ENCODE results near the gene RNF222.
"Not testable (repeated sequence)": the region's sequence is repeated elsewhere in the genome, so short reads cannot be mapped to it uniquely, and the experiment has no call there.

RNF222 gene

DNA sequence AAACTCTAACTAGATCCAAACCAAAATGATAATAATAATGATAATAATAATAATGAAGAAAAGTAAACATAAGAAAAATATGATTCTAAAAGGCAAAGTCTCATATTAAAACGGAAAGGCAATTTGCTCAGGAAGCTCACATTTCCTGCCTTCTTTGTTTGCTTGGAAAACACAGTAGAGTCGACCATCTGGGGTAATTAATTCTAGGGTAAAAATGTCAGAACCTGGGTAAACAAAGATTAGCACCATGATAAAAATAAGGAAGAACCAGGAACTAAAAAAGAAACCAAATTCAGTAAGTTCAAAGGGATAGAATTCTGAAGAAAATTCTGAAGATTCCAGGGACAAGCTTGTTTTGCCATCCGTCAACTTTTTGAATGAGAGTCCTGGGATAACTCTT is 37.4 kb downstream of the RNF222 start:
- no peak for DNase-seq (ENCODE audit: low read depth)
- no peak overlapping the region for H3K4me3 ChIP-seq (ENCODE audit: low read length)
- TF ChIP-seq, protein P1, sequence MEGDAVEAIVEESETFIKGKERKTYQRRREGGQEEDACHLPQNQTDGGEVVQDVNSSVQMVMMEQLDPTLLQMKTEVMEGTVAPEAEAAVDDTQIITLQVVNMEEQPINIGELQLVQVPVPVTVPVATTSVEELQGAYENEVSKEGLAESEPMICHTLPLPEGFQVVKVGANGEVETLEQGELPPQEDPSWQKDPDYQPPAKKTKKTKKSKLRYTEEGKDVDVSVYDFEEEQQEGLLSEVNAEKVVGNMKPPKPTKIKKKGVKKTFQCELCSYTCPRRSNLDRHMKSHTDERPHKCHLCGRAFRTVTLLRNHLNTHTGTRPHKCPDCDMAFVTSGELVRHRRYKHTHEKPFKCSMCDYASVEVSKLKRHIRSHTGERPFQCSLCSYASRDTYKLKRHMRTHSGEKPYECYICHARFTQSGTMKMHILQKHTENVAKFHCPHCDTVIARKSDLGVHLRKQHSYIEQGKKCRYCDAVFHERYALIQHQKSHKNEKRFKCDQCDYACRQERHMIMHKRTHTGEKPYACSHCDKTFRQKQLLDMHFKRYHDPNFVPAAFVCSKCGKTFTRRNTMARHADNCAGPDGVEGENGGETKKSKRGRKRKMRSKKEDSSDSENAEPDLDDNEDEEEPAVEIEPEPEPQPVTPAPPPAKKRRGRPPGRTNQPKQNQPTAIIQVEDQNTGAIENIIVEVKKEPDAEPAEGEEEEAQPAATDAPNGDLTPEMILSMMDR (conservative IDR thresholded peaks at IDR 0.05; ENCODE audit: low read length) = no peak

DNA sequence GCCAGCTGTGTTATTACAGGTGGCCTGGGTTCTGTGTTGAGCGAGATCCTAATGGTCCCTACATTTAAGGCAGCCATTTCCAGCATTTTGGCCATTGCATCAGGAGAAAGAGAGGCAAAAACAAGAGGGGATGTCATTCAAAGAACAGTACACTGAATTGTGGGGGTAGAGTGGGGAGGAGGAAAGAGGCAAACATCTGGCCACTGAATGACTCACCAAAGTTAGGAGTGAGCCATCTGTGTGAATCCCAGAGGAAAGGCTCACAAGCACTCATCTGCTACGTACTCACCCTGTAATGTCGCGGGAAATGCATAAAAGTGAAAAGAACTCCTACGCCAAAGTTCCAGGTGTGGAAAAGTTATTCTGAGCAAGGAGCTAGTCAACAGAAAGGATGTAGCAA is 37.9 kb downstream of the RNF222 start:
- H3K4me3 ChIP-seq (ENCODE audit: low read length) = no peak overlapping the region
- DNase-seq (ENCODE audit: low read depth) = peak; percentile 84
- TF ChIP-seq, protein P1 (conservative IDR thresholded peaks at IDR 0.05; ENCODE audit: low read length) = no peak

DNA sequence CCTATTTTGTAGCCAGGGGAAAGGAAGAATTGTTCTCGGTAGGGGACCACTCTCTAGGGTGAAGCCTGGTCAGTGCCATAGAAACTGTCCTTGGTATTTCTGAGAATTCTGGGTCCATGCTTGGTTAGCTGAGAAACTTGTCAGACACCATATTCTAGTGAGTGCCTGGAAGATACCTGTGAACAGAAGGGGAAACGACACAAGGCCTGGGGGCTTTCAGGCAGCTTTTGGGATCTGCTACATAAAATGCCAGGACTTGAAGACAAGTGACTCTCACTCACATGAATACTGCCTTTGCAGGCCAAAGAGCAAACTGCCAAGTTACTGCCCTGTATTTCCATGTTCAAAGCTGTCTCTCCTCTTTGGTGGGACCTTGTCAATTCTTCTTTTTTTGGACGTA is 39.7 kb downstream of the RNF222 start:
- no peak for DNase-seq (ENCODE audit: low read depth)
- TF ChIP-seq, protein P1 (conservative IDR thresholded peaks at IDR 0.05; ENCODE audit: low read length) = no peak
- H3K4me3 ChIP-seq (ENCODE audit: low read length) = no peak overlapping the region

DNA sequence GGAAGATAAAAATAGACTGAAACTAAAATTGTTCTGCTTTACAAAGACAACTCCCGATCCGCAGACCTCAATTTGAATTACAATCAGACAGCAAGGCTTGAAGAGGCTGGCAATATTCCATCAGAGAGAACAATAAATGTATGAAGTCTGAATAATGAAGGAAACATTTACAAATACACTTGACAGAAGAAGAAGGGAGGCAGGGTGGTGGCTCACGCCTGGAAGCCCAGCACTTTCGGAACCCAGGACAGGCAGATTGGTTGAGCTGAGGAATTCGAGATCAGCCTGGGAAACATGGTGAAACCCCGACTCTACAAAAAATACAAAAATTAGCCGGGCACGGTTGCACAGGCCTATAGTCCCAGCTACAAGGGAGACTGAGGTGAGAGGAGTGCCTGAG is 43.4 kb downstream of the RNF222 start:
- H3K4me3 ChIP-seq (ENCODE audit: low read length) = no peak overlapping the region
- no peak for DNase-seq (ENCODE audit: low read depth)
- TF ChIP-seq, protein P1 (conservative IDR thresholded peaks at IDR 0.05; ENCODE audit: low read length) = no peak

DNA sequence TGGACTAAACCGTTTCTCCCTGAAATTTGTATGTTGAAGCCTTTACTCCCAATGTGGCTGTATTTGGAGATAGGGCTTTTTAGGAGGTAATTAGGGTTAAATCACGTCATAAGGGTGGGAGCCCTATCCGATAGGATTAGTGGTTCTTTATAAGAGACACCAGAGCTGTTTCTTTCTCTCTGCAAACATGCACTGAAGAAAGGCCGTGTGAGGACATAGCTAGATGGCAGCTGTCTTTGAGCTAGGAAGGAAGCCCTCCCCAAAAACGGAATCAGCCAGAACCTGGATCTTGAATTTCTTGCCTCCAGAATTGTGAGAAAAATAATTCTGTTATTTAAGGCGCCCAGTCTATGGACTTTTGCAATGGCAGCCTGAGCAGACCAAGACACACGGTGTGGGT is 43.9 kb downstream of the RNF222 start:
- TF ChIP-seq, protein P1 (conservative IDR thresholded peaks at IDR 0.05; ENCODE audit: low read length) = no peak
- no peak overlapping the region for H3K4me3 ChIP-seq (ENCODE audit: low read length)
- DNase-seq (ENCODE audit: low read depth) = no peak

DNA sequence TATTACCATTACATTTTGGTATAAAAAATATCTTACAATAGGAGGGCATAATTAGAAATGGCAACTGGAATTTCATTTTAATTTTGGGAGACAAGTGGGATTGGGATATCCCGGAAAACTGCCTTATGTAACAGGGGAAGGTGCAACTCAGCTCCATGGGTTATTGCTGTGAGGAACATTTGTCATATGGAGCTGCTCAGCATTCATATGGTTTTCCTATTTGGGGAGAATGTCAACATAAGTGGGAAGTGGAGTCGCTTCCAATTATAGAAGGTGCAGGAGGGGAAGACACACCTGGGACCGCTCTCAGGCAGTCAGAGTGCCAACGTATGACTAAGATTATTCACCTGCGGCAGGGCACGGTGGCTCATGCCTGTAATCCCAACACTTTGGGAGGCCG is 47.3 kb downstream of the RNF222 start:
- no peak for DNase-seq (ENCODE audit: low read depth)
- TF ChIP-seq, protein P1 (conservative IDR thresholded peaks at IDR 0.05; ENCODE audit: low read length) = no peak
- no peak overlapping the region for H3K4me3 ChIP-seq (ENCODE audit: low read length)

DNA sequence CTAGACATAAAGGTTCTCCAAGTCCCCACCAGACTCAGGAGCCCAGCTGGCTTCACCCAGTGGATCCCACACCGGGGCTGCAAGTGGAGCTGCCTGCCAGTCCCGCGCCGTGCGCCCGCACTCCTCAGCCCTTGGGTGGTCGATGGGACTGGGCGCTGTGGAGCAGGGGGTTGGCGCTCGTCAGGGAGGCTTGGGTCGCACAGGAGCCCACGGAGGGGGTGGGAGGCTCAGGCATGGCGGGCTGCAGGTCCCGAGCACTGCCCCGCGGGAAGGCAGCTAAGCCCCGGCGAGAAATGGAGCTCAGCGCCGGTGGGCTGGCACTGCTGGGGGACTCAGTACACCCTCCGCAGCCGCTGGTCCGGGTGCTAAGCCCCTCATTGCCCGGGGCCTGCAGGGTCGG is 50.6 kb downstream of the RNF222 start:
- not testable (repeated sequence) for H3K4me3 ChIP-seq (ENCODE audit: low read length); DNase-seq (ENCODE audit: low read depth)
